Small intestine (tissue), 7 donors: Measurements from ENCODE around the gene TP53I11. TPM values are rescaled to one million over a fixed set of nuclear protein-coding genes. Genes with fewer than 3 reads are reported as not detected.
A peak's percentile ranks its signal among the peaks of the same experiment; 100 is the strongest.

Experiments used
- DNase-seq, 2 donors: peaks; one replicate each; pipeline versions ENCODE4 v3.0.0 to v3.0.0-alpha.2; 2013
- FAIRE-seq: peaks from 2 replicates; lab custom pipeline; 2012; peaks lifted over from hg19 to GRCh38; lab: Jason Lieb, UNC
- H3K27ac ChIP-seq, 3 donors: one replicate each; pipeline ENCODE4 v1.5.1; 2013; ENCODE audit warnings: low read length in 2 of 3, mild to moderate bottlenecking in 2 of 3, control low read depth in 1 of 3, inconsistent platforms in 1 of 3, low read depth in 1 of 3, moderate library complexity in 1 of 3
- H3K27me3 ChIP-seq, 3 donors: one replicate each; pipeline ENCODE4 v1.6.1; 2013; ENCODE audit warnings: low read length in 3 of 3, inconsistent platforms in 1 of 3; ENCODE audit not compliant: control insufficient read depth in 3 of 3, insufficient read depth in 3 of 3
- H3K36me3 ChIP-seq, 3 donors: one replicate each; pipeline ENCODE4 v1.6.1; 2013; ENCODE audit warnings: low read length in 3 of 3, inconsistent platforms in 1 of 3, low read depth in 1 of 3, mild to moderate bottlenecking in 1 of 3, moderate library complexity in 1 of 3; ENCODE audit not compliant: control insufficient read depth in 3 of 3, insufficient read depth in 2 of 3
- H3K4me1 ChIP-seq, 3 donors: one replicate each; pipeline ENCODE4 v1.6.1; 2013; ENCODE audit warnings: low read length in 2 of 3, inconsistent platforms in 1 of 3, low read depth in 1 of 3, mild to moderate bottlenecking in 1 of 3, moderate library complexity in 1 of 3; ENCODE audit not compliant: control insufficient read depth in 3 of 3, insufficient read depth in 2 of 3
- H3K4me3 ChIP-seq, 3 donors: one replicate each; pipeline ENCODE4 v1.5.1; 2013; ENCODE audit warnings: low read length in 3 of 3, control low read depth in 1 of 3, inconsistent platforms in 1 of 3, low read depth in 1 of 3, mild to moderate bottlenecking in 1 of 3, moderate library complexity in 1 of 3
- H3K9me3 ChIP-seq, 2 donors: one replicate each; pipeline ENCODE4 v1.6.1; 2013; ENCODE audit warnings: low read depth in 1 of 2, low read length in 1 of 2; ENCODE audit not compliant: control insufficient read depth in 2 of 2, insufficient read depth in 1 of 2
- WGBS, 3 donors: extraction: QIAGEN DNeasy Blood & Tissue Kit; methylation state at CpG; one replicate each; pipeline ENCODE4 v1.1.7; 2013; 5-methylcytosine and 5-hydroxymethylcytosine counted together
- polyA plus RNA-seq, 4 donors: library from polyadenylated mRNA; stranded (reverse) in 3 of 4; unstranded in 1 of 4; fragments of 200-250 nt in 3 of 4; fragments of 120-200 nt in 1 of 4; gene quantifications; one replicate each; pipeline versions ENCODE4 v1.2.1 to v1.2.3, GENCODE V29; 2013
- donor health status: healthy with polysubstance abuse.
- donor health status: control.
- donor health status: control.
- donor health status: Bipolar disorder and iron deficiency.
- donor health status: healthy.

The TP53I11 gene
- polyA plus RNA-seq, 4 donors: 6.8 to 105 (median 36.7) TPM

DNA sequence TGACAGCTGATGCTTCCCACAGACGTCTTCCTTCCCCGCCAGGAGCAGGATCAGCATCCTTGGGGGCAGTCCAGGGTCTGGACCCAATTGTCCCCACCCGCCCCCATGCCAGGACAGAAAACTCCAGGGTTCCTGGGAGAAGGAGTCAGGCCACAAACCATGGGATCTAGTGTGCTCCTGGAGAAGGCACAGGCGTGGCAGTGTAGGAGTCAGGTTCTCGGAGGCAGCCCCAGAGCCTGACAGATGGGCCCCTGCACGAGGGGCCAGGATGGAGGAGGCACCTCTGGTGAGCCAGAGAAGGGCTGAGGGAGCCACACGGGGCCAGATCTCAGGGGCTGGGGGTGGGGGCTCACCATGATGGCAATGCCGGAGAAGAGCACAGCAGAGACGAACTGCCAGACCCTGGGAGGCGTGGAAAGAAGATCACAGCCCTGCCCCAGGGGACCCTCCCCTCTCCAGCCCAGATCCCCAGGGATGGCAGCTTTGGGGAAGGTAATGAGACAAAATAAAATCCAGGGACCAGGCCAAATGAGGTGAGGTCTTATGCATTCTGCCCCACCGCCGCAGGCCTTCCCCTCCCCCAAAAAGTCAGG is 13.6 kb downstream of the TP53I11 start:
- Histone ChIP-seq H3K36me3 (peaks cover 0 to 74% (median 0%) of the 10 kb centered on the region in 3 donors), H3K27me3 (no peaks in the 10 kb centered on the region), H3K4me1 (peaks cover 0 to 16% (median 0%) of the 10 kb centered on the region in 3 donors), H3K27ac (no peak overlapping the region), H3K9me3 (no peaks in the 10 kb centered on the region), H3K4me3 (no peak overlapping the region)
- WGBS, 3 donors: 79 to 82% (median 80%) methylated on average over 12 of the region's 12 CpGs
- DNase-seq (no peak), FAIRE-seq (no peak)

DNA sequence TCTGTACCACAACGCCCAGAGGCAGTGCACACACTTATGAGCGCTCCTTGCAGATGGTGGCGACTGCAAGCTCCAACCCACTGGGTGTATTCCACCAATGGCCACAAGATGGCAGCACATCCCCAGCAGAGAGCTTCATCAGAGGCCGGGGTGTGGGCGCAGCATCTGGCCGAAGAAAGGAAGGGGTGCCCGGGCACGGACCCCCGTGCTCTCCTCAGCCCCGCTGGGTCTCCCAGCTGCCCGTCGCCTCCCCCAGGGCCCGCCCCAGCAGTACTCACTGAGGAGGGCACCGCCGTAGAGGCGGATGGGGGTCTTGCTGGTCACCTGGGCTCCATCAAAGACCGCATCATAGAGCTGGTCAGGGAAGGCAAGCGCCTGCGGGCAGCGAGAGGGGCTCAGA is 14.2 kb downstream of the TP53I11 start:
- Histone ChIP-seq H3K27ac (no peak overlapping the region), H3K36me3 (peaks cover 0 to 72% (median 0%) of the 10 kb centered on the region in 3 donors), H3K4me3 (no peak overlapping the region), H3K27me3 (no peaks in the 10 kb centered on the region), H3K4me1 (peaks cover 0 to 10% (median 0%) of the 10 kb centered on the region in 3 donors), H3K9me3 (no peaks in the 10 kb centered on the region)
- WGBS, 3 donors: 31 to 39% (median 33%) methylated on average over 19 to 20 of the region's 20 CpGs
- DNase-seq: peak; percentile 80 to 89
- no peak for FAIRE-seq

DNA sequence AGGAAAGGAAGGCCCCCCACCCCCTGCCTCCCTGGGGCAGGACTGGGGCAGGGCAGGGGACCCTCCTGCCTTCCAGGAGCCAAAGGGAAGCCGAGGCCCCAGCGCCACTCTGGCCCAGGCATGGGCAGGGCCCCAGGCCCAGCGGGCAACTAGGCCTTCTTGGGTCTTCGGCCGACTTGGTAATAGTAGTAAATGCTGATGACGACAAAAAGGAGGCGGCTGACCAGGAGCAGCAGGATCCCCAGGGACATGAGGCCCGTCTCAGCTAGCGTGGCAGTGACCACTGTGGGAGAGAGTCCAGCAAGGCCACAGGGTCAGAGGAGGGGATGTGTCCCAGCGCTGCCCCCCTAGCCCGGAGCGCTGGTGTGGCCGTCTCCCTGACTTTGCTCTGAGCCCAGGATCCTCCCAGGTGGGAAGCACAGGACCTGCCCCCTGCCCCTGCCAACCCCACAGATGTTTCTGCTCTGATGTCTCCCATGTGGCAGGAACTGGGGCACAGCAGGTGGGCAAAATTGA is 15.9 kb downstream of the TP53I11 start:
- Histone ChIP-seq H3K4me1 (peaks cover 0 to 8% (median 0%) of the 10 kb centered on the region in 3 donors), H3K4me3 (no peak overlapping the region), H3K27me3 (no peaks in the 10 kb centered on the region), H3K36me3 (peaks cover 0 to 73% (median 0%) of the 10 kb centered on the region in 3 donors), H3K9me3 (no peaks in the 10 kb centered on the region), H3K27ac (no peak overlapping the region)
- DNase-seq (no peak), FAIRE-seq (no peak)
- 88 to 98% (median 94%) methylated on average over 13 of the region's 13 CpGs for WGBS, 3 donors

DNA sequence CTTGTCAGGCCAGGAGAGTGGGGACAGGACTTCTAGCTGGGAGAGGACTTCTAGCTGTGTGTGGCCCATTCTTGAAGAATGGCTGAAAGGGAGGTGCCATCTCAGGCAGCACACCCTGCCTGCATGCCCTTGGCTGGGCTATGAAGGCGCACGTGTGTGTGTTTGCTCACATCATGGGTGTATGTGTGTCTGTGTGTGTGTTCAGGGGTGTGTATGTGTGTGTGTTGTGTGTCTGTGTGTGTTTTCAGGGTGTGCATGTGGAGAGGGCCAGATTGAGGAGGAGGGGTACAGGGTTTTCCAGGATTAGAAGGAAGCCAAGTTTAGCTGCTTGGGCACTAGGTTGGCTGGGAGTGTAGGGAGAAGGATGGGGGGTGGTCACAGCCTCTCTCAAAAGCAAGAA is 16.6 kb downstream of the TP53I11 start:
- no peaks in the 10 kb centered on the region for H3K9me3 ChIP-seq
- FAIRE-seq (no peak), DNase-seq (no peak)
- 86 to 92% (median 91%) methylated on average over 2 of the region's 2 CpGs for WGBS, 3 donors
- H3K27ac ChIP-seq: no peak overlapping the region
- peaks cover 0 to 78% (median 0%) of the 10 kb centered on the region in 3 donors for H3K36me3 ChIP-seq
- H3K4me1 ChIP-seq: peaks cover 0 to 8% (median 0%) of the 10 kb centered on the region in 3 donors
- H3K4me3 ChIP-seq: no peak overlapping the region
- H3K27me3 ChIP-seq: no peaks in the 10 kb centered on the region

DNA sequence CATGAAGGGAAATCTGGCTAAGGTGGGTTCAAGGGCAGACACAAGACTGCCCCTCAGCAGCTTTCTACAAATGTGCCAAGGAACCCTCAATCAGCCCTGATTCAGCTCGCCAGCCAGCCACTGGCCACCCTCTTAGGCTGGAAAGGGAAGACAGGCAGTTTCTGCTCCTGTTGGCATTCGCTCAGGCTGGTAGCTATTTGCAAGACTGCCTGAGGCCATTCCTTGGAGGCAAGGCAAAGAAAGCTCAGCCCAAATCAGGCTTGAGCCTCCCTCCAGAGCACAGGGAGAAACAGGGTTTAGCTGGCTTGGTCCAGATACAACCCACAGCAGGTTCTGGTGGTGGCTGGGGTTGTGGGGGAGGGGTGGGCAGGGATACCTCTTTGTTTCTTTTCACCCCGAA is 19.2 kb downstream of the TP53I11 start:
- Histone ChIP-seq H3K27ac (no peak overlapping the region), H3K27me3 (no peaks in the 10 kb centered on the region), H3K9me3 (no peaks in the 10 kb centered on the region), H3K4me3 (no peak overlapping the region), H3K36me3 (peaks cover 0 to 79% (median 0%) of the 10 kb centered on the region in 3 donors), H3K4me1 (peaks cover 0 to 3% (median 0%) of the 10 kb centered on the region in 3 donors)
- DNase-seq (no peak), FAIRE-seq (no peak)
- WGBS, 3 donors: 78 to 86% (median 85%) methylated on average over 3 of the region's 3 CpGs

DNA sequence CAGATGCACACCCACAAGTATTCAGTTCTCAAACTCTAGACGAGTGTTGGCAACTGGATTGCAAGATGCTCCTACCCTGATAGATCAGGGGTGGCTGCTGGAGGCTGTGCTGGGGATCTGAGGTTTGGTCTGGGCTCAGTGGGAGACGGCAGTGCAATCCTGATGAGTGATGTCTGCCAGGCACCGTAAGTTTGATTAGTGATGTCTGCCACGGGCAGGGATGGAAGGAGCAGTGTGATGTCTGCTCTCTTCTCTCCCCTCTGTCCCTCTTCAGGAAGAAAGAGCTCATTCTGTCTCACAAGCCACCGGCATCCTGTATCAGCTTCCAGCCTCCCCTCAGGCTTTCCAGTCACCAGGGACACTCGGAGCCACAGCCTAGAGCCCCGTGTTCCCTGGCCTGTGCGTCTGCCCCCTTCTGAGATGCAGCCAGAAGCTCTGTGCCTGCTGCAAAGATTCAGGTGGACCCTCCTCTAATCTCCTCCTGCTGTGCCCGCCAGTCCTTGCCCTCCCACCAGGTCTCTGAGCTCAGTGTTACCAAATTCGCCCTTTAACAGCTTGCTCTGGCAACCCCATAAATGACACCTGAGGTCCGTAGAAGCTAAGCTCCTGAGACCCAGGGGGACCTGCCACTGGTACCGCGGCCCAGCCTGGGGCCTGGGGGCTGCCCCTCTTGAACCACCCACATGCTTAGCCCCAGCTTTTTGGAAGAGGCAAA is 19.9 kb downstream of the TP53I11 start:
- DNase-seq (no peak), FAIRE-seq (no peak)
- 68 to 75% (median 70%) methylated on average over 12 to 13 of the region's 13 CpGs for WGBS, 3 donors
- no peaks in the 10 kb centered on the region for H3K27me3 ChIP-seq
- no peaks in the 10 kb centered on the region for H3K4me1 ChIP-seq
- H3K9me3 ChIP-seq: no peaks in the 10 kb centered on the region
- H3K4me3 ChIP-seq: no peak overlapping the region
- H3K36me3 ChIP-seq: peaks cover 0 to 78% (median 0%) of the 10 kb centered on the region in 3 donors
- H3K27ac ChIP-seq: no peak overlapping the region

DNA sequence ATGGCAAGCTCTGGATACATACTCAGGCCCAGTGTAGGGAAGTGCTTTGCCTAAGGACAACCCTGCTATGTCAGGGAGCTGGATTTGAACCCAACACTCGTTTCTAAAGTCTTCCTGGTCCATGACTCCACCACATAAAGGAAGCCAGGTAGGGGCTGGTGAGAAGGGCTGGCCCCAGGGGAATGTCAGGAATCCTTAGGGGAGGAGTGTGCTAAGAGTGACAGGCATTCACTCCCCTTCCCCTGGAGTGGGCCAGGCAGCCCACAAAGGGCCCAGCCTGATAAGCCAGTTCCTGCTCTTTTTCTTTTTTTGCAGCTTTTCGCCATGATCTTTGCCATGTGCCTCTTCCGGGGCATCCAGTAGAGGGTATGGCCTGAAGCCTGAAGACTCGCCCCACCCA is 21.9 kb downstream of the TP53I11 start:
- FAIRE-seq: no peak
- WGBS, 3 donors: 67 to 75% (median 71%) methylated on average over 4 of the region's 4 CpGs
- Histone ChIP-seq H3K27ac (no peak overlapping the region), H3K9me3 (no peaks in the 10 kb centered on the region), H3K4me3 (no peak overlapping the region), H3K4me1 (no peaks in the 10 kb centered on the region), H3K36me3 (peaks cover 0 to 66% (median 0%) of the 10 kb centered on the region in 3 donors), H3K27me3 (no peaks in the 10 kb centered on the region)
- no peak for DNase-seq

DNA sequence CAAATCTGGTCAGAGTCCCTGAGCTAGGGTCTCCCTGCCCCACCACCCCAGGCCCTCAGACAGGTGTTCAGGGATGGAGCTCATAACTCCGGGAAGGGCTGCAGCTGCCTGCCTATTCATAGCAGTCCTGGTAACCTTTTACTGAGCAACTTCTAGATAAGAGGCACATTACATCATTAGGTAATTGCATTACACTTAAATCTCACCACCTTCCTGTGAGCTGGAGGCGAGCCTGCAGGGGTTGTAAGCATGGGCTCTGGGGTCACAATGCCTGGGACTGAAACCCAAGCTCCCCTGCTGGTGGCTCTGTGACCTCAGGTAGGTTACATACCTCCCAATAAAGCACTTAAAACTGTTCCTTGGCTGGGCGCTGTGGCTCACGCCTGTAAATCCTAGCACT is 22.5 kb downstream of the TP53I11 start:
- DNase-seq (no peak), FAIRE-seq (no peak)
- Histone ChIP-seq H3K36me3 (peaks cover 0 to 65% (median 0%) of the 10 kb centered on the region in 3 donors), H3K27me3 (no peaks in the 10 kb centered on the region), H3K4me1 (no peaks in the 10 kb centered on the region), H3K4me3 (no peak overlapping the region), H3K27ac (no peak overlapping the region), H3K9me3 (no peaks in the 10 kb centered on the region)
- WGBS, 3 donors: 54 to 77% (median 66%) methylated on average over 4 of the region's 4 CpGs
